LNCAP (cell line): ENCODE measurements around the gene MAVS.

Source experiments
- TF ChIP-seq, protein P1 (sequence below): fragments of 450-650 bp; IDR thresholded peaks from 2 replicates; pipeline ENCODE4 v1.5.1; 2017; ENCODE audit warnings: mild to moderate bottlenecking

MAVS gene

GRCh38 chr20:3846740-3847428, at the start of gene MAVS:
Gene MAVS (plus strand): TSS chr20:3846834. CDS start chr20:3854625, 7,791 bp downstream.
- TF ChIP-seq, protein P1, sequence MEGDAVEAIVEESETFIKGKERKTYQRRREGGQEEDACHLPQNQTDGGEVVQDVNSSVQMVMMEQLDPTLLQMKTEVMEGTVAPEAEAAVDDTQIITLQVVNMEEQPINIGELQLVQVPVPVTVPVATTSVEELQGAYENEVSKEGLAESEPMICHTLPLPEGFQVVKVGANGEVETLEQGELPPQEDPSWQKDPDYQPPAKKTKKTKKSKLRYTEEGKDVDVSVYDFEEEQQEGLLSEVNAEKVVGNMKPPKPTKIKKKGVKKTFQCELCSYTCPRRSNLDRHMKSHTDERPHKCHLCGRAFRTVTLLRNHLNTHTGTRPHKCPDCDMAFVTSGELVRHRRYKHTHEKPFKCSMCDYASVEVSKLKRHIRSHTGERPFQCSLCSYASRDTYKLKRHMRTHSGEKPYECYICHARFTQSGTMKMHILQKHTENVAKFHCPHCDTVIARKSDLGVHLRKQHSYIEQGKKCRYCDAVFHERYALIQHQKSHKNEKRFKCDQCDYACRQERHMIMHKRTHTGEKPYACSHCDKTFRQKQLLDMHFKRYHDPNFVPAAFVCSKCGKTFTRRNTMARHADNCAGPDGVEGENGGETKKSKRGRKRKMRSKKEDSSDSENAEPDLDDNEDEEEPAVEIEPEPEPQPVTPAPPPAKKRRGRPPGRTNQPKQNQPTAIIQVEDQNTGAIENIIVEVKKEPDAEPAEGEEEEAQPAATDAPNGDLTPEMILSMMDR, result no peak

DNA sequence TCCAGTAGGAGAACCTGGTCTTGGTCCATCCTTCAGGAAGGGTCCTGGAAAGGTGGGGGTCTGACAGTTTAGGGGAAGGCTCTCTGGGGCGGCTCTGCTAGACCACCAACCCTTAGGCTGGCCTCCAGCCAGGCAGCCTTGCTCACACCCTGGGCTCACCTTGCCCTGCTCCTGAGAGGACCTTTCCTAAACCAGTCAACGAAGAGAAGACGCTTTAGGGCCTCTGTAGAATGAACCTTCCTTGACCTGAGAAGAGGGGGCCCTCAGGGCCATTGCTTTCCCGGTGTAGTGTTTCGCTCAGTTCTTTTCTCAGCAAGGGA, 49.4 kb upstream of the MAVS start:
- TF ChIP-seq, protein P1, result no peak

DNA sequence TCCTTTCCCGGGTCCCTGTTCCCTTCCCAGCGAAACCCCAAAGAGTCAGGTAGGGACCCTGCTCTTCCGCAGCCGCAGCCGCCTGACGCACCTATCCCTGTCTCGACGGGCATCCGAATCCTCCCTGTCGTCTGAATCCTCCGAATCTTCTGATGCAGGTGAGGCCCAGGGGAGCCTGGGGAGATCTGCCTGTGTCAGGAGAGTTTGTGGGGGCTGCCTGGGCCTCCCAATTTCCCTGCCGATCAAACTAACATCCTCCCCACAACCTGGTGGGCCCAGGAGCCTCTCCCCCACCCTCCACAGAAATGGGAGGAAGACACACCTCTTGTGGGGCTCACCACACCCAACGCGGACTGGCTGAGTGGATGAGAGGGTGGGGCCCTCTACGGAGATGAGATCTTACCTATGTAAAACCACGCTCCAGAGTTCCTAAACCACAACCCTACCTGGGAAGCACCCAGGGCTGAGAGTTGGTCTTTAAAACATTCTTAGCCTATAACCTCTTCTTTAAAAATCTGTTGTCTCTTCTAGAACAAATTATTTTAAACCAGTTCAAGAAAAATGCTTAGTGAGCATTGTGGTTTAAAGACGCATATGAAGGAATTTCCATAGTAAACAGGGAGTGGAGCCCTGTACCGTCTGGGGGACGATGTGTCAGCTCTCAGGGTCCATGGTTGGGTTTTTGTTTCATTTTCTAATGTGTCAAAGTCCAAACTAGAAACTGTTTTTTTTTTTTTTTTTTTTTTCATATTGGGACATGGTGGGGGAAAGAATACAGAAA, 48.9 kb upstream of the MAVS start:
- TF ChIP-seq, protein P1, result no peak

GRCh38 chr20:3798373-3798768, 48.3 kb upstream of the MAVS start:
- TF ChIP-seq, protein P1, result no peak

DNA sequence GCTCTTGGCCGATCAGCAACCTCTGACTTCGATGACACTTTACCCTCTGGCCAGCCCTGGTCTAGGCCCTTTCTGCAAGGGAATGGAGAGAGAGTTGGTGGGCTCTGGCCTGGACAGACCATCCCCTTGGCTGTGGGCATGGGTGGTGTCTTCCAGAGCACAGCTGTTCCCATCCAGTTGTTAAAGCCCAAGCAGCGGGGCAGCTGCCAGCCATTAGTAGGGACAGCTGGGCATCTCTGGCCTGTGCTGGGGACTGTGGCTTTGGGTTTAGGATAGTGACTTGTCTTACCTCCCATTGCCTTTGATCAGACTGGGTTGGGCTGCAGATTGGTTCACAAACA, 47.8 kb upstream of the MAVS start:
- TF ChIP-seq, protein P1, result no peak

- TF ChIP-seq, protein P1, result no peak
Measured at GRCh38 chr20:3800256-3800877, 46.3 kb upstream of the MAVS start.

DNA sequence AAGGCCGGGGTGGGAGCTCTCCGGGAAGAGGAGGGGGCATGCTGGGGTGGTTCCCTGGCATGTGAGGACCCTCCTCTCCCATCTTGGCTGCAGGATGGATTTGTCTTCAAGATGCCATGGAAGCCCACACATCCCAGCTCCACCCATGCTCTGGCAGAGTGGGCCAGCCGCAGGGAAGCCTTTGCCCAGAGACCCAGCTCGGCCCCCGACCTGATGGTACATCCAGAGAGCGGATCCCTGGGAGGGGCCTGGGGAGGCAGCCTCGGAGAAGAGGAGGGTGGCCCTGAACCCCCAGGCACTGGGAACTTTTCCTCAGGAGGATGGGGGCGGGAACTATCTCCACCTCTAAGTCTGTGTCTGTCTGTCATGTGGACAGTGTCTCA, 45.8 kb upstream of the MAVS start:
- TF ChIP-seq, protein P1, result no peak
